GM19025 (cell line): ENCODE measurements around the gene EFNA5.

ENCODE experiments used
- ATAC-seq: cut with Tn5 transposase; IDR thresholded peaks from one replicate; pipeline ENCODE4 v1.9.1; 2021; ENCODE audit warnings: mild to moderate bottlenecking, low read depth, moderate library complexity; ENCODE audit not compliant: unreplicated experiment

The EFNA5 gene

GRCh38 chr5:107387526-107388140 lies 283.1 kb downstream of the EFNA5 start:
- ATAC-seq = no peak

- no peak for ATAC-seq
Measured at GRCh38 chr5:107385708-107386107, 285.0 kb downstream of the EFNA5 start.

- ATAC-seq = no peak
Measured at GRCh38 chr5:107384256-107384655, 286.5 kb downstream of the EFNA5 start.

- ATAC-seq = no peak
Measured at GRCh38 chr5:107383414-107383813, 287.3 kb downstream of the EFNA5 start.

- no peak for ATAC-seq
Measured at GRCh38 chr5:107381189-107381856, 289.4 kb downstream of the EFNA5 start.

GRCh38 chr5:107380654-107381053 lies 290.1 kb downstream of the EFNA5 start:
- no peak for ATAC-seq

GRCh38 chr5:107378218-107378899 lies 292.4 kb downstream of the EFNA5 start:
- no peak for ATAC-seq

GRCh38 chr5:107377277-107377609 lies 293.5 kb downstream of the EFNA5 start:
- no peak for ATAC-seq

GRCh38 chr5:107376546-107377276 lies 294.0 kb downstream of the EFNA5 start:
- no peak for ATAC-seq

- peak; percentile 55 for ATAC-seq
Measured at GRCh38 chr5:107373549-107374263, 297.0 kb downstream of the EFNA5 start.

- no peak for ATAC-seq
Measured at GRCh38 chr5:107372723-107373450, 297.9 kb downstream of the EFNA5 start.

- ATAC-seq = no peak
Measured at GRCh38 chr5:107370396-107370968, 300.3 kb downstream of the EFNA5 start.

GRCh38 chr5:107369622-107370021 lies 301.1 kb downstream of the EFNA5 start:
- ATAC-seq = no peak

GRCh38 chr5:107368615-107369014 lies 302.1 kb downstream of the EFNA5 start:
- ATAC-seq = no peak

- ATAC-seq = no peak
Measured at GRCh38 chr5:107367939-107368338, 302.8 kb downstream of the EFNA5 start.

GRCh38 chr5:107367480-107367879 lies 303.3 kb downstream of the EFNA5 start:
- no peak for ATAC-seq

- ATAC-seq = peak; percentile 37
Measured at GRCh38 chr5:107365320-107366109, 305.2 kb downstream of the EFNA5 start.

- no peak for ATAC-seq
Measured at GRCh38 chr5:107364443-107365319, 306.1 kb downstream of the EFNA5 start.
